ENCODE results near the gene ITGB5.

ITGB5 gene

DNA sequence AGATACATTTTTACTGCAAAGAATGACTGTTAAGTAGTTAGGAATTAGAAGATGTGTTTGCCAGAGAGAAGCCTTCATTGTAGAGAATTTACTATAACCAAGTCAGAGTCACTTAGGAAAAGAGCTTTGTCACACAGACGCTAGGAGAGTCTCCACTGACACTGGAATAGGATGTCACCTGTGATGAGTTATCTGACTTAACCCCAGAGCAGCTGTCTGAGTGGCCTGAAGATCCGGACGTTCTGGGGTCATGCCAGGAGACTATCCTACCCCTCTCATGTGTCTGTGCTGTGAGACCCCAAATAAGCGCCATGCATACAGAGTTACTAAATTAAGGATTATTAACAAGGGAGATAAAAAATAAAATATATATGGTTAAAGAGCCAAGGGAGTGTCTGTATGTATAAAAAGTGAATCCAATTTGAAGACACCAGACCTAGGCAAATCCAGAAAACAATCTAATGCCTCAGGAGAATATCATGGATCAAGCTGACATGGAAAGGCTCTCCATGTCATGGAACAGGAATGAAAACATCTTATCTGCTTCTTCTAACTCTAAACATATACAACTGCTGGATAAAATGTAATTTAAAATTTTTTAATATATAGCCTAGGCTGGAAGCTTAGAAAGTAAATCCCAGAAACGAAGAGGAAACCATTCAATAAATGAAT lies 43.5 kb downstream of the ITGB5 start:
- H3K4me3 ChIP-seq (ENCODE audit: low read depth, low read length), result no peak overlapping the region
- no peak for DNase-seq (ENCODE audit: low read depth)
- TF ChIP-seq, protein P1, sequence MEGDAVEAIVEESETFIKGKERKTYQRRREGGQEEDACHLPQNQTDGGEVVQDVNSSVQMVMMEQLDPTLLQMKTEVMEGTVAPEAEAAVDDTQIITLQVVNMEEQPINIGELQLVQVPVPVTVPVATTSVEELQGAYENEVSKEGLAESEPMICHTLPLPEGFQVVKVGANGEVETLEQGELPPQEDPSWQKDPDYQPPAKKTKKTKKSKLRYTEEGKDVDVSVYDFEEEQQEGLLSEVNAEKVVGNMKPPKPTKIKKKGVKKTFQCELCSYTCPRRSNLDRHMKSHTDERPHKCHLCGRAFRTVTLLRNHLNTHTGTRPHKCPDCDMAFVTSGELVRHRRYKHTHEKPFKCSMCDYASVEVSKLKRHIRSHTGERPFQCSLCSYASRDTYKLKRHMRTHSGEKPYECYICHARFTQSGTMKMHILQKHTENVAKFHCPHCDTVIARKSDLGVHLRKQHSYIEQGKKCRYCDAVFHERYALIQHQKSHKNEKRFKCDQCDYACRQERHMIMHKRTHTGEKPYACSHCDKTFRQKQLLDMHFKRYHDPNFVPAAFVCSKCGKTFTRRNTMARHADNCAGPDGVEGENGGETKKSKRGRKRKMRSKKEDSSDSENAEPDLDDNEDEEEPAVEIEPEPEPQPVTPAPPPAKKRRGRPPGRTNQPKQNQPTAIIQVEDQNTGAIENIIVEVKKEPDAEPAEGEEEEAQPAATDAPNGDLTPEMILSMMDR (IDR thresholded peaks at IDR 0.05; ENCODE audit: insufficient read depth, low read depth, low read length, missing control alignments), result no peak

DNA sequence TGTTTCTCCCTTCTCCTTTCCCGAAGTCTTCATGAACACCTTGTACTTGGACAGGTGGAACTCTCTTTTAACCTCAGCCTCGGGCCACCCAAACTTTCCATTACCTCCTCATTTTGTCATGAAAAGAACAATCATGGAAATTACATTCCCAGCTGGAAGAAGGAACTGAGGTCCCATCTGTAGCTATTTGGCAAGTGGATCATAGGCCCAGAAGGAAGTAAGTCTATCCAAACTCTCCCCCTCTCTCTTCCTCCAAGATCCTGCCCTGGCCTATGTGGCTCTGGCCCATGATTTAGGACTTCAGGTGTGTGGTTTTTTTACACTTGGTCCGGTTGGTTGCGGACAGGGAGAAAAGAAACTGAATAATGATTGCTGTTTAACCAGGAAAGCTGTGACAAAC lies 44.1 kb downstream of the ITGB5 start:
- TF ChIP-seq, protein P1 (IDR thresholded peaks at IDR 0.05; ENCODE audit: insufficient read depth, low read depth, low read length, missing control alignments), result no peak
- no peak overlapping the region for H3K4me3 ChIP-seq (ENCODE audit: low read depth, low read length)
- no peak for DNase-seq (ENCODE audit: low read depth)

DNA sequence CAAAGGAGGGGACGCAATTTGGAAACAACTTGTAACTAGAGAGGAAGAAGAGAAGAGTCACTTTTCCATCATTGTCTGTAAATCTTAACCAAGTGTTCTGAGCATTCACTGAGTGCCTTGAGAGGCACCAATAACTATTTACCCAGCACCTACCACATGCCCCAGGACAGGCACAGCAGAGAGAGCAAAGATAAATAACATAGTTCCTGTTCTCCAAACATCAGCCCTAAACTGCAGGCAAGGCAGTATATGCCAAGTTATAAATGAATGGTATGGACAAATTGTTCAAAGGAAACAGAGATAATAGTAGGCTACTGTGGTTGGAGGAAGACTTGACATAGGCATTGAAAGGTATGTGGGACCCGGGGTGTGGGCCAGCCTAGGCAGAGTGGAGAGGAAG lies 45.6 kb downstream of the ITGB5 start:
- TF ChIP-seq, protein P1 (IDR thresholded peaks at IDR 0.05; ENCODE audit: insufficient read depth, low read depth, low read length, missing control alignments), result no peak
- DNase-seq (ENCODE audit: low read depth), result no peak
- no peak overlapping the region for H3K4me3 ChIP-seq (ENCODE audit: low read depth, low read length)

DNA sequence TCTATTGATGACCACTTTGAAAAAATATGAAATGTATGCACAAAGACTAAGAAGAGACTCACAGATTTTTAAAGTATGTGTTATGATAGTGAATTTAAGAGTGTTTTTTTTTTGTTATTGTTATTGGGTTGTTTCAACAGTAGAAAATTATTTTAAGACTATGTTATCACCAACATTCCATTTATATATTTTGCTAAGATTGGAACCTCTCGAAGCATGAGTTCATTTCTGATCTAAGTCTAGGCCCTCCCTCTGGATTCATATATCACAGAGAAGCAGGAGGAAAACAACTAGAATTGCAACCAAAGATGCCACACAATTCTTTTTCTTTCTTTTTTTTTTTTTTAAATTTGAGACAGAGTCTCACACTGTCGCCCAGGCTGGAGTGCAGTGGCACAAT lies 46.8 kb downstream of the ITGB5 start:
- H3K4me3 ChIP-seq (ENCODE audit: low read depth, low read length), result no peak overlapping the region
- TF ChIP-seq, protein P1 (IDR thresholded peaks at IDR 0.05; ENCODE audit: insufficient read depth, low read depth, low read length, missing control alignments), result no peak
- no peak for DNase-seq (ENCODE audit: low read depth)

DNA sequence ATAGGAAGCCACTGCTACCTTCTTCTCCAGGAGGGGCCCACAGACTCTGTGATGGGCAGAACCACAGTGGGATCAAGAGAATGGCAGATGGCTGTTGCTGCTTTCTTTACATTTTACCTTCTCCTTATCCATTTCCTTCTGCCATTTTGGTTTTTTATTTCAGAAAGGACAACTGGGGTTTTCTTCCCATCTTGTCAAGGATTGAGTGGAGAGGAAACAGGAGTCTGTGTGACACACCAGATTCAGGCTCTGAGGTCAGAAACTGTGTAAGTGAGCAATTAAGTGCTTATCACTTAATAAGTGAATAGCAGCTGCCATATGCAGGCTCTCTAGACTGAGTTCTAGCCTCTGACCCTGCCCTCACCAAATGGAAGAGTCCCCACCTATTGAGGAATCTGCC lies 47.3 kb downstream of the ITGB5 start:
- TF ChIP-seq, protein P1 (IDR thresholded peaks at IDR 0.05; ENCODE audit: insufficient read depth, low read depth, low read length, missing control alignments), result no peak
- DNase-seq (ENCODE audit: low read depth), result no peak
- H3K4me3 ChIP-seq (ENCODE audit: low read depth, low read length), result no peak overlapping the region

DNA sequence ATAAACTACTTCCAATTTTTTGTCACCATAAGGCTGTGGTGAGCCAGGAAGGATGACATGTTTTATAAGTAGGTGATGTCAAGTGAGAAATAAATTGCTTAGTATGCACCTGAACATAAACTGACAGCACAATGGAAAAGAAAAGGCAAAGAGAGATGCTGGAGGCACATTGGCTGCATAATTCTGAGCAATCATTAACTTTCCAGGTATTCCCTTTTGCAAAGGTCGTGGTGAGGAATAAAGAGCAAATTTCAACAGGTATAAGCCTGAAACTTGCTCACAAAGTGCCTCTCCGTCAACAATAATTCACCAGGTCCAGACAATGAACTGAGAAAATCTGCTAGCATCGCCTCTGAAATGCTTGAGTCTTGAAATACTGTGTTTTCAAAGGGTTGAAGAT lies 48.2 kb downstream of the ITGB5 start:
- TF ChIP-seq, protein P1 (IDR thresholded peaks at IDR 0.05; ENCODE audit: insufficient read depth, low read depth, low read length, missing control alignments), result no peak
- no peak overlapping the region for H3K4me3 ChIP-seq (ENCODE audit: low read depth, low read length)
- DNase-seq (ENCODE audit: low read depth), result no peak

DNA sequence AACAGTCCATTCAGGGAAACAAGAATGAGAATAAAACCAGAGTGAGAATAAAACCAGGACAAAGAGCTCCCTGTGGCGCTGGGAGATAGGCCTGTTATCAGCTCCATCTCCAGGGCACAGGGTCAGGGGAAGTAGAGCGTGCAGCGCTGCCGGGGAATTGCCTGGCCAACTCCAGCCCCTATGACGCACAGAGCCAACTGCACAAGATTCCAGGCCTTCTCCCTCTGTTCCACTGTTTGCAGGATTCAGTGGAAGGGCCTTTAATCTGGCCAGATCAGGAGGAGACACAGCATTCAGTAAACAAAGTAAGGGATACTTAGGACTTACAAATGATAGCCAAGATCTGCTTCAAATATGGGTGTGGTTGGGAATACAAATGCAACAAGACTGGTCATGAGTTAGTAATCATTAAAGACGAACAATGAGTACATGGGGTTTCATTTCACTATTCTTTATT lies 49.4 kb downstream of the ITGB5 start:
- no peak for DNase-seq (ENCODE audit: low read depth)
- TF ChIP-seq, protein P1 (IDR thresholded peaks at IDR 0.05; ENCODE audit: insufficient read depth, low read depth, low read length, missing control alignments), result no peak
- H3K4me3 ChIP-seq (ENCODE audit: low read depth, low read length), result no peak overlapping the region
